GM19099 (cell line): ENCODE results near the gene BANF2.
A peak's percentile ranks its signal among the peaks of the same experiment; 100 is the strongest.

Source experiments
- POLR2A ChIP-seq: IDR thresholded peaks from 3 replicates; pipeline ENCODE4 v1.6.1; 2011; ENCODE audit warnings: low read depth; ENCODE audit not compliant: insufficient read length; ENCODE audit errors: extremely low read depth

BANF2 gene

GRCh38 chr20:17675519-17676377 is 24.0 kb upstream of the BANF2 start:
- TF ChIP-seq POLR2A: no peak

- no peak for TF ChIP-seq POLR2A
Observed at GRCh38 chr20:17676378-17676759, 23.4 kb upstream of the BANF2 start.

- no peak for TF ChIP-seq POLR2A
Observed at GRCh38 chr20:17676942-17677341, 22.8 kb upstream of the BANF2 start.

GRCh38 chr20:17678295-17678694 is 21.5 kb upstream of the BANF2 start:
- no peak for TF ChIP-seq POLR2A

- no peak for TF ChIP-seq POLR2A
Observed at GRCh38 chr20:17678886-17679285, 20.9 kb upstream of the BANF2 start.

- no peak for TF ChIP-seq POLR2A
Observed at GRCh38 chr20:17679941-17680835, 19.6 kb upstream of the BANF2 start.

GRCh38 chr20:17680836-17681725 is 18.7 kb upstream of the BANF2 start:
- no peak for TF ChIP-seq POLR2A

GRCh38 chr20:17681726-17682102 is 18.1 kb upstream of the BANF2 start:
- no peak for TF ChIP-seq POLR2A

GRCh38 chr20:17682103-17682888 is 17.5 kb upstream of the BANF2 start, which contains the start of gene RRBP1:
RRBP1 (minus strand) TSS chr20:17682242; CDS start chr20:17660507, 21,735 bp downstream.
- TF ChIP-seq POLR2A: peak; percentile 80

GRCh38 chr20:17682889-17683198 is 16.9 kb upstream of the BANF2 start:
- TF ChIP-seq POLR2A: no peak

- TF ChIP-seq POLR2A: no peak
Observed at GRCh38 chr20:17683218-17684076, 16.3 kb upstream of the BANF2 start.

- TF ChIP-seq POLR2A: no peak
Observed at GRCh38 chr20:17684077-17684888, 15.5 kb upstream of the BANF2 start.
